Liver (tissue), 3 donors: Measurements from ENCODE around the gene MYO9B.

ENCODE experiments used
- GABPA ChIP-seq, 2 donors: IDR thresholded peaks in 1 of 2; conservative IDR thresholded peaks in 1 of 2; 2 replicates each; pipeline ENCODE4 v1.6.1; 2016; ENCODE audit warnings: antibody characterized with exemption in 2 of 2, mild to moderate bottlenecking in 1 of 2, moderate library complexity in 1 of 2
- JUND ChIP-seq, 2 donors: IDR thresholded peaks; 2 replicates each; pipeline ENCODE4 v1.6.1; 2016; ENCODE audit warnings: antibody characterized with exemption in 2 of 2
- MAX ChIP-seq: IDR thresholded peaks from 2 replicates; pipeline ENCODE4 v1.6.1; 2016; ENCODE audit warnings: antibody characterized with exemption
- RAD21 ChIP-seq, 2 donors: IDR thresholded peaks; 2 replicates each; pipeline ENCODE4 v1.6.1; 2016; ENCODE audit warnings: antibody characterized with exemption in 2 of 2, mild to moderate bottlenecking in 2 of 2
- RXRA ChIP-seq, 2 donors: IDR thresholded peaks; 2 replicates each; pipeline ENCODE4 v1.6.1; 2017 to 2018; ENCODE audit warnings: antibody characterized with exemption in 2 of 2, mild to moderate bottlenecking in 1 of 2
- SP1 ChIP-seq: IDR thresholded peaks from 2 replicates; pipeline ENCODE4 v1.6.1; 2018; ENCODE audit warnings: antibody characterized with exemption, mild to moderate bottlenecking
- TAF1 ChIP-seq: conservative IDR thresholded peaks from 2 replicates; pipeline ENCODE4 v1.6.1; 2016; ENCODE audit warnings: antibody characterized with exemption, mild to moderate bottlenecking
- TF ChIP-seq, protein P1 (sequence below): fragments of 150-350 bp; IDR thresholded peaks from 2 replicates; pipeline ENCODE4 v1.5.1; 2017; ENCODE audit warnings: improper control_type of control experiment, low read depth, low read length; ENCODE audit not compliant: missing input control
- TF ChIP-seq, protein P2 (sequence below): IDR thresholded peaks from 2 replicates; pipeline ENCODE4 v1.6.1; 2016; ENCODE audit warnings: antibody characterized with exemption
- TF ChIP-seq, protein P3 (sequence below): IDR thresholded peaks from 2 replicates; pipeline ENCODE4 v1.6.1; 2016; ENCODE audit warnings: antibody characterized with exemption, mild to moderate bottlenecking
- donor health status: healthy.
- donor health status: healthy.

DNA sequence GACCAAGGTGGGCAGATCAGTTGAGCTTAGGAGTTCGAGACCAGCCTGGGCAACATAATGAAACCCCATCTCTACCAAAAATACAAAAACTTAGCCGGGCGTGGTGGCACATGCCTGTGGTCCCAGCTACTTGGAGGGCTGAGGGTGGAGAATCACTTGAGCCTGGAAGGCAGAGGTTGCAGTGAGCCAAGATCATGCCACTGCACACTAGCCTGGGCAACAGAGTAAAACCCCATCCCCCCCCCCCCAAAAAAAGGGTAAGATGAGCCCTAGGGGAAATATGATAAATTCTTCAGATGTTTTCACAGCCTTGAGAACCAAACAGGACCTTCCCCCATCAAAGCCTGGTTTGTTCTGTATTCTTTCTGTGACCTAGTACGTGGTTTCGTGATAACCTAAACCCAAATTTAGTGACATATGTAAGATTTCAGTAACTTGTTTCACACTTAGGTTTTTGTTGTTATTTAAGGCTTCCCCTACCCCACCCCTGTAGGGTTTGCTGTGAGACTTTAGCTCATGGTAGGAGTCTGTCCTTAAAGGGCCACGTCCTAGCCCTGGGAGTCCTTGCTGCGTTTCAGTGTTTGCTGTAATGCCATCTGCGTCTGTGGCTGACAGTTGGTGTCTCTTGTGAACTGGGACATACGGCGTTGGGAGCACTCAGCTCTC lies 49.6 kb downstream of the MYO9B start:
- TF ChIP-seq, protein P1, sequence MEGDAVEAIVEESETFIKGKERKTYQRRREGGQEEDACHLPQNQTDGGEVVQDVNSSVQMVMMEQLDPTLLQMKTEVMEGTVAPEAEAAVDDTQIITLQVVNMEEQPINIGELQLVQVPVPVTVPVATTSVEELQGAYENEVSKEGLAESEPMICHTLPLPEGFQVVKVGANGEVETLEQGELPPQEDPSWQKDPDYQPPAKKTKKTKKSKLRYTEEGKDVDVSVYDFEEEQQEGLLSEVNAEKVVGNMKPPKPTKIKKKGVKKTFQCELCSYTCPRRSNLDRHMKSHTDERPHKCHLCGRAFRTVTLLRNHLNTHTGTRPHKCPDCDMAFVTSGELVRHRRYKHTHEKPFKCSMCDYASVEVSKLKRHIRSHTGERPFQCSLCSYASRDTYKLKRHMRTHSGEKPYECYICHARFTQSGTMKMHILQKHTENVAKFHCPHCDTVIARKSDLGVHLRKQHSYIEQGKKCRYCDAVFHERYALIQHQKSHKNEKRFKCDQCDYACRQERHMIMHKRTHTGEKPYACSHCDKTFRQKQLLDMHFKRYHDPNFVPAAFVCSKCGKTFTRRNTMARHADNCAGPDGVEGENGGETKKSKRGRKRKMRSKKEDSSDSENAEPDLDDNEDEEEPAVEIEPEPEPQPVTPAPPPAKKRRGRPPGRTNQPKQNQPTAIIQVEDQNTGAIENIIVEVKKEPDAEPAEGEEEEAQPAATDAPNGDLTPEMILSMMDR, result no peak
- TF ChIP-seq RXRA (IDR thresholded peaks at IDR 0.05), result no peak
- TF ChIP-seq TAF1, result no peak
- TF ChIP-seq JUND (IDR thresholded peaks at IDR 0.05), result no peak
- TF ChIP-seq RAD21 (IDR thresholded peaks at IDR 0.05), result no peak
- no peak for TF ChIP-seq MAX
- no peak for TF ChIP-seq GABPA (IDR thresholded peaks at IDR 0.05 in 1 of 2, conservative IDR thresholded peaks at IDR 0.05 in 1 of 2)
- TF ChIP-seq, protein P2, sequence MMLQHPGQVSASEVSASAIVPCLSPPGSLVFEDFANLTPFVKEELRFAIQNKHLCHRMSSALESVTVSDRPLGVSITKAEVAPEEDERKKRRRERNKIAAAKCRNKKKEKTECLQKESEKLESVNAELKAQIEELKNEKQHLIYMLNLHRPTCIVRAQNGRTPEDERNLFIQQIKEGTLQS, result no peak
- no peak for TF ChIP-seq SP1
- TF ChIP-seq, protein P3, sequence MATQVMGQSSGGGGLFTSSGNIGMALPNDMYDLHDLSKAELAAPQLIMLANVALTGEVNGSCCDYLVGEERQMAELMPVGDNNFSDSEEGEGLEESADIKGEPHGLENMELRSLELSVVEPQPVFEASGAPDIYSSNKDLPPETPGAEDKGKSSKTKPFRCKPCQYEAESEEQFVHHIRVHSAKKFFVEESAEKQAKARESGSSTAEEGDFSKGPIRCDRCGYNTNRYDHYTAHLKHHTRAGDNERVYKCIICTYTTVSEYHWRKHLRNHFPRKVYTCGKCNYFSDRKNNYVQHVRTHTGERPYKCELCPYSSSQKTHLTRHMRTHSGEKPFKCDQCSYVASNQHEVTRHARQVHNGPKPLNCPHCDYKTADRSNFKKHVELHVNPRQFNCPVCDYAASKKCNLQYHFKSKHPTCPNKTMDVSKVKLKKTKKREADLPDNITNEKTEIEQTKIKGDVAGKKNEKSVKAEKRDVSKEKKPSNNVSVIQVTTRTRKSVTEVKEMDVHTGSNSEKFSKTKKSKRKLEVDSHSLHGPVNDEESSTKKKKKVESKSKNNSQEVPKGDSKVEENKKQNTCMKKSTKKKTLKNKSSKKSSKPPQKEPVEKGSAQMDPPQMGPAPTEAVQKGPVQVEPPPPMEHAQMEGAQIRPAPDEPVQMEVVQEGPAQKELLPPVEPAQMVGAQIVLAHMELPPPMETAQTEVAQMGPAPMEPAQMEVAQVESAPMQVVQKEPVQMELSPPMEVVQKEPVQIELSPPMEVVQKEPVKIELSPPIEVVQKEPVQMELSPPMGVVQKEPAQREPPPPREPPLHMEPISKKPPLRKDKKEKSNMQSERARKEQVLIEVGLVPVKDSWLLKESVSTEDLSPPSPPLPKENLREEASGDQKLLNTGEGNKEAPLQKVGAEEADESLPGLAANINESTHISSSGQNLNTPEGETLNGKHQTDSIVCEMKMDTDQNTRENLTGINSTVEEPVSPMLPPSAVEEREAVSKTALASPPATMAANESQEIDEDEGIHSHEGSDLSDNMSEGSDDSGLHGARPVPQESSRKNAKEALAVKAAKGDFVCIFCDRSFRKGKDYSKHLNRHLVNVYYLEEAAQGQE, result no peak
